ENCODE measurements around the gene TIMM17B. TPM values are rescaled to one million over a fixed set of nuclear protein-coding genes. Genes with fewer than 3 reads are reported as not detected.

Gene TIMM17B
- total RNA-seq, 4 donors from 2014 or later: 4.1 to 29.5 (median 17.2) TPM

DNA sequence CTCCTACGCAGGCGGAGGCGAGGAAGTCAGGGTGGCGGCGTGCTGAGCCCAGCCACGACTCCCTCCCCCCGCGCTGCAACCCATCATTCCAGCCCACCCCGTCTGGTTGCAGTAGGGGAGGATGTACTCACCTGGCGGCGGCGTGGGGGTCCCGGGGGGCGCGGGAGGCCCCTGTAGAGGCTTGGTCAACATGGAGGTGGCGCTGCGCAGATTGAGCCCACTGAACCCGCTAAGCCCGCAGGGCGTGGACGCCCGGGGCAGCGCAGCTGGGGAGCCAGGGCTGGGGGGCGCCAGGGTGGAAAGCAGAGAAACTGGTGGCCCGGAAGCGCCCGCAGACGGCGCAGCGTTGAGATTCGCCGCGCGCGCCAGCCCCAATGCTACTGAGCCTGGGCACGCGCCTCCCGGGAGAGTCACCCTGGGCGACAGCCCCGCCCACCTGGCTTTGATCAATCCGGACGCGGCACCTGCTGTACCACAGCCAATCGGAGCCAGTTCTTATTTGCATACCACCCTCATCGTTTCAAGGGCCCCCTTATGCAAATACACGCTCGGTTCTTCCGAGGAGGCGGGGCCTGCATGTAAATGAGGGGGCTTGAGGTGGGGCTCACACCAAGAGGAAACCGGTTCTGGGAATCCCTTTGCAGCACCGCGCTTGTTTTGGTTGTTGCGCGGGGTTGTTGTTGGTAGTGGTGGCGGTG lies 21.2 kb upstream of the TIMM17B start, which contains the start of gene PIM2:
Gene PIM2 (minus strand): TSS at position 382 of the 698 bp plus-strand sequence. CDS start 190 bp downstream, at position 192.
- Histone ChIP-seq H3K4me3 (peak within 1 kb of the TSS; percentile 59 to 68), H3K4me1 (no peaks in the 10 kb centered on the region), H3K27ac (peak within 1 kb of the TSS; percentile 77 to 88), H3K36me3 (no peaks in the 10 kb centered on the region), H3K27me3 (no peaks in the 10 kb centered on the region), H3K9me3 (no peaks in the 10 kb centered on the region)
- intact Hi-C loops (cut with DNase I; ENCODE audit: low total_unique reads): no loop called here
- TF ChIP-seq POLR2A (IDR thresholded peaks at IDR 0.05): peak; percentile 88 to 94
- TF ChIP-seq, protein P1, sequence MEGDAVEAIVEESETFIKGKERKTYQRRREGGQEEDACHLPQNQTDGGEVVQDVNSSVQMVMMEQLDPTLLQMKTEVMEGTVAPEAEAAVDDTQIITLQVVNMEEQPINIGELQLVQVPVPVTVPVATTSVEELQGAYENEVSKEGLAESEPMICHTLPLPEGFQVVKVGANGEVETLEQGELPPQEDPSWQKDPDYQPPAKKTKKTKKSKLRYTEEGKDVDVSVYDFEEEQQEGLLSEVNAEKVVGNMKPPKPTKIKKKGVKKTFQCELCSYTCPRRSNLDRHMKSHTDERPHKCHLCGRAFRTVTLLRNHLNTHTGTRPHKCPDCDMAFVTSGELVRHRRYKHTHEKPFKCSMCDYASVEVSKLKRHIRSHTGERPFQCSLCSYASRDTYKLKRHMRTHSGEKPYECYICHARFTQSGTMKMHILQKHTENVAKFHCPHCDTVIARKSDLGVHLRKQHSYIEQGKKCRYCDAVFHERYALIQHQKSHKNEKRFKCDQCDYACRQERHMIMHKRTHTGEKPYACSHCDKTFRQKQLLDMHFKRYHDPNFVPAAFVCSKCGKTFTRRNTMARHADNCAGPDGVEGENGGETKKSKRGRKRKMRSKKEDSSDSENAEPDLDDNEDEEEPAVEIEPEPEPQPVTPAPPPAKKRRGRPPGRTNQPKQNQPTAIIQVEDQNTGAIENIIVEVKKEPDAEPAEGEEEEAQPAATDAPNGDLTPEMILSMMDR (IDR thresholded peaks at IDR 0.05): peak in 1 of 4 experiments; percentile 5
- DNase-seq: peak; percentile 83 to 91

DNA sequence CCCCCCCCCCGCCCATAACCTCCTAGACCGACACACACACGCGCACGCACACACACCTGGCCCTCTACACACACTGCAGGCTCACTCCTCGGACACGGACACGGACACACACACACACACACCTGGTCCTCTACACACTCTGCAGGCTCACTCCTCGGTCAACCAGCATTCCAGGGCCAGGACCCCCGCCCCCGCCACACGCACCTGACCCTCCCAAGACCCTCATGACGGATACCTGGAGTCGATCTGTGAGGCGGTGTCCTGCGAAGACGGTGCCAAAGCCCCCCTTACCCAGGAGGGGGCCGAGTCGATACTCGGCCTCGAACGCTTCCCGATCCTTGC lies 20.7 kb upstream of the TIMM17B start:
- Histone ChIP-seq H3K27ac (peak overlapping the region; percentile 77 to 88), H3K27me3 (no peaks in the 10 kb centered on the region), H3K4me1 (no peaks in the 10 kb centered on the region), H3K4me3 (peak overlapping the region; percentile 59 to 68), H3K9me3 (no peaks in the 10 kb centered on the region), H3K36me3 (no peaks in the 10 kb centered on the region)
- DNase-seq: no peak
- TF ChIP-seq POLR2A (IDR thresholded peaks at IDR 0.05): no peak
- TF ChIP-seq, protein P1 (IDR thresholded peaks at IDR 0.05): no peak
- intact Hi-C loops (cut with DNase I; ENCODE audit: low total_unique reads): no loop called here

DNA sequence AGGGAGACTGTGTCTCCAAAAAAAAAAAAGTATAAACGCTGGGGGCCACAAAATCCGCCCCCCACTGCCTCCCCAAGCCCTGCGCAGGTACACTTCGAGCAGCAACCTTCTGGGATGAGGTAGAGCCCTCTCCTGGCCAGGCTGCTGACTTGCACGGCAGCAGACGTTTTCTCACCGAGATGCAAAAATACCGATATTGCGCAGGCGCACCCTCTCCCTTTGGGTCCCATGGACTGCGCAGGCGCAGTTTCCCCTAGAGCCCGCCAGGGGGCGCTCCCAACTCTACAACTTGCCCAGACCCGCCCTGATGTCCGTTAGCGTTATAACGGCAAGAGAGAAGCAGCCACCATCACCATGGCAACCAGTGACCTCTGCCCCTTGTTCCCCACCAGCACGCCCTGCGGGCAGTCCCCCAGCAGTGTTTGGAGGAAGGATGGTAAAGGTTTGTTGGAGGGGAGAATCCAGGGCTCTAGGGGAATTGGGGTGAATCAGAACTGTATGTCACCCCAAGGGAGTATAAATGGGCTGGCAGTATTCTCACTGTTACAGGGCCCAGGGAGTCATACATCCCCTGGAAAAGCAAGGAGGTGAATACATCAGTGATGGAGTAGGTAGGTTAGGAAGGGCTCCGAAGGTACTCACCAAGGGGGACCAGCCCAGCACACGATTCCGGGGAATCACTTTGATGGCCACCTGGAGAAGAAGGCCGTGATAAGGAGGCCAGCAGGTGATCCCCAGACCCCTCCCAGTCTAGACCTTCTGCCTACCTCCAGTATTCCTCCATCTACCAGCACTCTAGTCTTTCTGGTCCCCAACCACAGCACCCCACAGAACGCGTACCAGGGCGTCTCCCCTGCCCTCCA lies 19.8 kb upstream of the TIMM17B start:
- Histone ChIP-seq H3K4me3 (no peak overlapping the region), H3K27ac (peak overlapping the region; percentile 25 to 88), H3K9me3 (no peaks in the 10 kb centered on the region), H3K36me3 (no peaks in the 10 kb centered on the region), H3K4me1 (no peaks in the 10 kb centered on the region), H3K27me3 (no peaks in the 10 kb centered on the region)
- intact Hi-C loops (cut with DNase I; ENCODE audit: low total_unique reads): no loop called here
- DNase-seq: peak; percentile 89 to 91
- TF ChIP-seq, protein P1 (IDR thresholded peaks at IDR 0.05): peak; percentile 87 to 91 (median 90)
- TF ChIP-seq POLR2A (IDR thresholded peaks at IDR 0.05): no peak

DNA sequence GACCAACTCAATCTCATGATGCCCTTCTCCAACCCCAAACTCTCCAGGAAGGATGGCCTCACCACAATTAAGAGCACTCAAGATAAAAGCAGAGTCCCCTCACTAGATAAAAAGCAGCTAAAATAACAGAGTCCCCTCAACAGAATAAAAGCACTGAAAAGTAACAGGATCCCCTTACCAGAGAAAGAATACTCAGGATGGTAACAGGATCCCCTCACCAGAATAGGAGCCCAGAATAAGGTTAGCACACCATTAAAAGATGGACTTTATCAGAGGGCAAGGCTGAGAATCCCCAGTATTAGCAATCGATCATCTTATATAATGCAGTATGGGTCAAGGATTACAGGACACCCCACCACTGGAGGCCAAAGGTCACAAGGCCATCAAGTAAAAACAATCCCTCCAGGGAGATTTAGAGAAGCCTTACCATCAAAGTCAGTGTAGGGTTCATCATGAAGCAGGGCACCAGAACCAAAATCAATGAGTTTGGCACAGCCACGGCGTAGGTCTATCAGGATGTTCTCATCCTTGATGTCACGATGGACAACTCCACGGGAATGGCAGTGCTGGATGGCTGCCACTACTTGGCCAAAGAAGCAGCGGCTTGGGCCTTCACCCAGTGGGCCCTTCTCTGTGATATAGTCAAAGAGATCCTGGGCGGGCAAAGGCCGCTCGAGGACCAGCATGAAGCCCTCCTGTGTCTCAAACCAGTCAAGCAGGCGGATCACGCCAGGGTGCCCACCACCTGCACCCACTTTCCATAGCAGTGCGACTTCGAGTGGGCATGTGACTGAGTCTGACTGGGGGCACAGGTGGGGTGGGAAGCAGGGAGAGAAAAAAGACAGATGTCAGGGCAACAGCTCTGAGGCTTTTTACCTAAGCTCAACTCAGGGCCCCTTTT lies 17.3 kb upstream of the TIMM17B start:
- Histone ChIP-seq H3K36me3 (no peaks in the 10 kb centered on the region), H3K27me3 (no peaks in the 10 kb centered on the region), H3K27ac (no peak overlapping the region), H3K9me3 (no peaks in the 10 kb centered on the region), H3K4me3 (no peak overlapping the region), H3K4me1 (no peaks in the 10 kb centered on the region)
- intact Hi-C loops (cut with DNase I; ENCODE audit: low total_unique reads): no loop called here
- DNase-seq: no peak
- TF ChIP-seq POLR2A (IDR thresholded peaks at IDR 0.05): no peak
- TF ChIP-seq, protein P1 (IDR thresholded peaks at IDR 0.05): no peak
